HG03196 (cell line): ENCODE measurements around the gene TENM3.

Experiments
- ATAC-seq: cut with Tn5 transposase; IDR thresholded peaks from one replicate; pipeline ENCODE4 v1.9.1; 2021; ENCODE audit not compliant: unreplicated experiment

The TENM3 gene

DNA sequence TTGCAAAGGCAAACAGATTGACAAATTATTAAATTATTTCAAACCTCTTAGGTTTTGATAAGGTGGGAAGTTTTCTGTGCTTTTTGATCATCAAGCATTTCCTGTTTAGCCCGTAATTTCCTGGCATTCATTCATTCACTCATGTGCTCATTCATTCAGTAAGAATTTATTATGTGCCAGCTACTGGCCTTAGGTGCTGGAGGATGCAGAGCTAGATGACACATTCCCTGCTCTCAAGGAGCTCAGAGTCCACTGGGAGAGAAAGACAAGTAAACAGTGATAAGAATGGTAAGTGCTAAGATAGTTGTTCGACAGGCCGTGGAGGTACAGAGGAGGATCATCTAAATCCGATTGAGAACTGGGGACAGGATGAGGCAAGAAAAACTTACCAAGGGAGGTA lies 520.9 kb downstream of the TENM3 start:
- no peak for ATAC-seq

GRCh38 chr4:182764642-182765041 lies 521.4 kb downstream of the TENM3 start:
- no peak for ATAC-seq

- no peak for ATAC-seq
Measured at GRCh38 chr4:182765987-182766856, 523.0 kb downstream of the TENM3 start.

- no peak for ATAC-seq
Measured at GRCh38 chr4:182766857-182767250, 523.7 kb downstream of the TENM3 start.

GRCh38 chr4:182768838-182769237 lies 525.6 kb downstream of the TENM3 start:
- no peak for ATAC-seq

DNA sequence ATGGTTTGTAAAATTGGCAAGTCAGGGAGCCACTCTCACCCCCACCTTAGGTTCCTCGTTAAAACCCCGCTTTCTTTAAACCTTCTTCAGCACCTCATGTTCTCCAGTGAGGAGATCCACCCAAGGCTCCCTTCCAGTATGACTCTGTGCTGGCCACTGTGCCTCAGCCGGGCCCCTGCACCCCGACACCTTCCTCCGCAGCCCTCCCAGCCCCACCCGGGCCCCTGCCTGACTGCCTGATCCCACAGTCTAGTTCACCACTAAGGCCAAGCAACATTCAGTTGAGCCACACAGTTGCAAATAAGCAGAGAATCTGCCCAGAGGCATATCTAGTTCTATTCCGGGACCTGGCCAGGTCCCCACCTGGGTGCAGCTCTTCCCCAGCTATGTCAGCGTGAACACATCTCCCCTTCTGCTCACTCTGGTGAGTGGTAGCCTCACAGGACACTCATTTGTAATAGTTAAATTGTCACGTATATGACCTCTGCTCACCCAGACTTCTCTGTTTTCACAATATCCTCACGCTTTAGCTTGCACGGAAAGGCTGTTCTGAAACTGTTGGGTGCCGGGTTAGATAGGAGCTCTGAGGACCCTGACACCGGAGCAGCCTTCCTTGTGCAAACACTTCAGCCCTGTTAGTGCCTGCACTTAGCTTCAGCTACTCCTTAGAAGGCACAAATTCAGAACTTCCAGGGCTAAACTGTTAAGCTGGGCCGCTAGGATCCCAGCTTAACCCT lies 527.2 kb downstream of the TENM3 start:
- ATAC-seq: no peak

DNA sequence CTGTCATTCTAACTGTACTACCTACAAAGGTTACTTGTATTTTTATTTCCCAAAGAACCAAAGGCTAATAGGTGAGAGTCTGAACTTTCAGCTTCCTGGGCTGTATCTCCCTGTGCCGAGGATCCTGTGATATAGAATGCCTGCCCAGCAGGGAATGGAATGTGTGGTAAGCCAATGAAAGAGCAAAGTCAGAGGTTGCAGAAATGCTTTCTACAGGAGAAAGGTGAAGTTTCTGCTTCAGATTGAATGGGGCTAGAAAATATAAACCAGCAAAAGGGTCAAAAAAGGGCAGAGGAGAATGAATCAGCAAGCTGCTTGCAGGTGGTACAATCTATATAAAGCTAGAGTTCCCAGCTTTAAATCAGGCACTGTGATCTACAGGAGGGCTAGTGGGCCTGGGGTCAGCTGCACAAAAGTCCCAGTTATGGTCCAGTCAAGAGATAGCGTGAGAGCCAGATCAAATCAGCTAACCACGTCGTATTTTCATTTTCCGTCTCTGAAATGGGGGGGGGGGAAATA lies 527.9 kb downstream of the TENM3 start:
- no peak for ATAC-seq

GRCh38 chr4:182775075-182775474 lies 531.9 kb downstream of the TENM3 start:
- ATAC-seq: no peak

DNA sequence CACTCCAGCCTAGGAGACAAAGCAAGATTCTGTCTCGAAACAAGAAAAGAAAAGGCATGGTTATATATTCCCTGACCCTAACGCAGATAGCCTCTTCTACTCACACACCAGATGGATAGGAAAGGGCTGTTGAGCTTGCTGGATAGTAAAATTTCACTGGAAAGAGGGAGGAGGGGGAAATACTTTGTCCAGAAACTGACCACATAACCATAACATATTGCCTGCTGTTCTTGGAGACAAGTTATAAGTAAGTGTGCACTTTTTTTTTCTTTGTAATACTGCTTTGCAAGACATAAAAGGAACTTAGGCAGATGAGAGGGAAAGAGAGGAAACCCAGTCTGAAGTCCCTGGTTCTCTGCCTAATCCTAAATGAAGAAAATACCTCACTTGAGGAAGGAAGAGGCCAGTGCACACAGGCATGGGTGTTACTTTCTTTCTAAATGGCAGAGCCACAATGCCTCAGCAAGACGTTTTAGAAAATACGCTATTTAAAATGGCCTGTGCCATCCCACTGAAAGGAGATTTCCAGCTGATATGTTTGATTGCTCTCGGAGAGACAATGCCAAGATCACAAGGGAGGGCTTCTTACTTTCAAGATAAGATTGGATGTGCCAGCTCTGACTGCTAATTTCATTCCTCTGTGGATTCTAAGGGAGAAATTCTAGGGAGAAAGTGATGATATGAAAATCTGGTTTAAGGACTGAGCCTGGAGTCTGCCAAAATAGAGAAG lies 533.3 kb downstream of the TENM3 start:
- ATAC-seq: no peak

GRCh38 chr4:182778222-182778982 lies 535.2 kb downstream of the TENM3 start:
- ATAC-seq: no peak

DNA sequence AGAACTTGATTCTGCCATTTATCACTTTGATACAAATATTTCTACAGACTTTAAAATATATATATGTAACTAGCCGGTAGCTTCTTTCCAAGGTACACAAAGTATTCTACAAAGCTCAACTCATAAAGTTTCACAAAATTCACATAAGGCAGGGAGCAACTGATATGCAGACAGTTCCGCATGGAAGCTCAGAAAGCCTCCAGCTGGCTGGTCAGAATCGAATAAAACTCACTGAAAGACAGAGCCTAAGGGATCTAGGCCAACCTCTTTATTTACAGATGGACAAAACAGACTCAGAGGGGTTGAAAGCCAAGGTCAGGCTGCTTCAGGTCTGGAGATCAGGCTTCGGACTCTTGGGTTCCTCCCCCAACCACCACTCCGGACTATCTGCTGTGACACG lies 543.8 kb downstream of the TENM3 start:
- ATAC-seq: no peak

- no peak for ATAC-seq
Measured at GRCh38 chr4:182788201-182788600, 545.0 kb downstream of the TENM3 start.

GRCh38 chr4:182789529-182789928 lies 546.3 kb downstream of the TENM3 start:
- no peak for ATAC-seq

GRCh38 chr4:182795446-182796238 lies 552.4 kb downstream of the TENM3 start:
- ATAC-seq: no peak

DNA sequence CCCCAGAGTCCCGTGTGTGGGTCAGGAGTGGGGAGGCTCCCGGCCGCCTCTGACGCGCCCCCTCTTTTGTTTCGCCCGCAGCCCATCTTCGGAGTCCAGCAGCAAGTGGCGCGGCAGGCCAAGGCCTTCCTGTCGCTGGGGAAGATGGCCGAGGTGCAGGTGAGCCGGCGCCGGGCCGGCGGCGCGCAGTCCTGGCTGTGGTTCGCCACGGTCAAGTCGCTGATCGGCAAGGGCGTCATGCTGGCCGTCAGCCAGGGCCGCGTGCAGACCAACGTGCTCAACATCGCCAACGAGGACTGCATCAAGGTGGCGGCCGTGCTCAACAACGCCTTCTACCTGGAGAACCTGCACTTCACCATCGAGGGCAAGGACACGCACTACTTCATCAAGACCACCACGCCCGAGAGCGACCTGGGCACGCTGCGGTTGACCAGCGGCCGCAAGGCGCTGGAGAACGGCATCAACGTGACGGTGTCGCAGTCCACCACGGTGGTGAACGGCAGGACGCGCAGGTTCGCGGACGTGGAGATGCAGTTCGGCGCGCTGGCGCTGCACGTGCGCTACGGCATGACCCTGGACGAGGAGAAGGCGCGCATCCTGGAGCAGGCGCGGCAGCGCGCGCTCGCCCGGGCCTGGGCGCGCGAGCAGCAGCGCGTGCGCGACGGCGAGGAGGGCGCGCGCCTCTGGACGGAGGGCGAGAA lies 556.5 kb downstream of the TENM3 start:
- ATAC-seq: no peak

DNA sequence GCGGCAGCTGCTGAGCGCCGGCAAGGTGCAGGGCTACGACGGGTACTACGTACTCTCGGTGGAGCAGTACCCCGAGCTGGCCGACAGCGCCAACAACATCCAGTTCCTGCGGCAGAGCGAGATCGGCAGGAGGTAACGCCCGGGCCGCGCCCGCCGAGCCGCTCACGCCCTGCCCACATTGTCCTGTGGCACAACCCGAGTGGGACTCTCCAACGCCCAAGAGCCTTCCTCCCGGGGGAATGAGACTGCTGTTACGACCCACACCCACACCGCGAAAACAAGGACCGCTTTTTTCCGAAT lies 557.0 kb downstream of the TENM3 start:
- no peak for ATAC-seq

- ATAC-seq: no peak
Measured at GRCh38 chr4:182801636-182802035, 558.4 kb downstream of the TENM3 start.

DNA sequence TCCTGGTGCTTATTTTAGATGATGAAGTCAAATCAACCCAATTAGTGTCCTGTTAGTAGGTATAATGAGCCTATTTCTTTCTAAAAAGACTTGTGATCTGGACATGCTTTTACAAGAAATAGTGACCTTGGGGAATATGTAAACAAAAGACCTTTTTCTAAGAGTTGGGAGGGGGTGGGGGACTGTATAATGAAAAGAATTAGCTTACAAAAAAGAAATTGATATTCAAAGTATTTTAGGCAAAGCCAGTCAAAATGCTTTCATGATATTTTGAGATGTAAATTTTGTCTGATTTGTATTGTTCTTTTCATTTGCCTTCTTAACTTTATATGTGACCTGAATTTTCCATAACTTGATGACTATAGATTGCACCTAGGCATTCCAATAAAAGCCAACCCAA lies 559.4 kb downstream of the TENM3 start:
- ATAC-seq: no peak

DNA sequence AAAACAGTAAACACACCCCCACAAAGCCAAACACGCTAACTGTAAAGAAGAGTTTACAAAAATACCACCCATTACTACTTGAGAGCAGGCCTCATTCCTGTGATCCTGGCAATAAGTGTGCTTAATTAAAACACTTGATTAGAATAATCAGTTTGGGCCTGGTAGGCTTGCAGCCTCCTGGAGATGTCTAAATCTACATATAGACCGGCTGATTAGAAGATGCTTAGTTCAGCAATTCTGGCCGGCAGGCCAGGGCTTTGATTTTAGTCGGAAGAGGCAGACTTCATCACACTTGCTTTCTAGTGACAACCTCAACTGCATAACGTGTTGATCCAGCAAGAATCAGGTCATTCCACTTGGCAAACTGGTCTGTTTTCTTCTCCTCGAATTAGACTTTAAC lies 560.0 kb downstream of the TENM3 start:
- ATAC-seq: no peak

GRCh38 chr4:182804131-182804530 lies 560.9 kb downstream of the TENM3 start:
- ATAC-seq: no peak
